ENCODE results near the gene BCL11A. TPM values are rescaled to one million over a fixed set of nuclear protein-coding genes. Genes with fewer than 3 reads are reported as not detected.

Gene BCL11A
- polyA plus RNA-seq, 1 donor from 2014 or later, result 44.0 TPM

GRCh38 chr2:60474301-60474700, 79.2 kb downstream of the BCL11A start:
- Histone ChIP-seq H4K20me1 (ENCODE audit: insufficient read depth) (peaks cover 9% of the 10 kb centered on the region), H3K4me3 (ENCODE audit: low read length) (no peak overlapping the region), H3F3A (ENCODE audit: insufficient read depth, low read length, poor library complexity, severe bottlenecking) (no peaks in the 10 kb centered on the region), H3K27me3 (ENCODE audit: insufficient read depth, low read depth, low read length) (no peaks in the 10 kb centered on the region), H3K9me3 (ENCODE audit: low read length) (no peaks in the 10 kb centered on the region), H3K9me2 (ENCODE audit: insufficient read depth, low read length) (no peaks in the 10 kb centered on the region), H3K4me2 (ENCODE audit: low read length) (no peak overlapping the region), H3K36me3 (ENCODE audit: insufficient read depth, low read length) (no peaks in the 10 kb centered on the region), H2AFZ (ENCODE audit: low read depth, low read length) (no peak overlapping the region), H3K27ac (ENCODE audit: low read length) (no peak overlapping the region), H3K79me2 (replicated peaks; ENCODE audit: insufficient read depth, low read length) (peaks cover 75% of the 10 kb centered on the region), H3K9ac (ENCODE audit: low read length) (no peak overlapping the region)
- no peak for TF ChIP-seq REST (IDR thresholded peaks at IDR 0.05; ENCODE audit: borderline replicate concordance)
- no peak for TF ChIP-seq CTCF (IDR thresholded peaks at IDR 0.05; ENCODE audit: poor library complexity, severe bottlenecking)
- no peak for TF ChIP-seq POLR2AphosphoS5 (IDR thresholded peaks at IDR 0.05)
- TF ChIP-seq EZH2 (IDR thresholded peaks at IDR 0.05; ENCODE audit: borderline replicate concordance, insufficient read depth, low read length, poor library complexity, severe bottlenecking), result no peak
- TF ChIP-seq RAD21 (conservative IDR thresholded peaks at IDR 0.05), result no peak
- TF ChIP-seq EP300 (conservative IDR thresholded peaks at IDR 0.05; ENCODE audit: poor library complexity, severe bottlenecking), result no peak
- no peak for TF ChIP-seq MXI1 (conservative IDR thresholded peaks at IDR 0.05; ENCODE audit: poor library complexity, severe bottlenecking)

- Histone ChIP-seq H3K4me2 (ENCODE audit: low read length) (no peak overlapping the region), H2AFZ (ENCODE audit: low read depth, low read length) (no peak overlapping the region), H3K27me3 (ENCODE audit: insufficient read depth, low read depth, low read length) (no peaks in the 10 kb centered on the region), H3K4me3 (ENCODE audit: low read length) (no peak overlapping the region), H3F3A (ENCODE audit: insufficient read depth, low read length, poor library complexity, severe bottlenecking) (no peaks in the 10 kb centered on the region), H3K9me2 (ENCODE audit: insufficient read depth, low read length) (no peaks in the 10 kb centered on the region), H3K36me3 (ENCODE audit: insufficient read depth, low read length) (no peaks in the 10 kb centered on the region), H4K20me1 (ENCODE audit: insufficient read depth) (peaks cover 9% of the 10 kb centered on the region), H3K79me2 (replicated peaks; ENCODE audit: insufficient read depth, low read length) (peaks cover 72% of the 10 kb centered on the region), H3K9ac (ENCODE audit: low read length) (no peak overlapping the region), H3K27ac (ENCODE audit: low read length) (no peak overlapping the region), H3K9me3 (ENCODE audit: low read length) (no peaks in the 10 kb centered on the region)
- TF ChIP-seq RAD21 (conservative IDR thresholded peaks at IDR 0.05), result no peak
- TF ChIP-seq POLR2AphosphoS5 (IDR thresholded peaks at IDR 0.05), result no peak
- TF ChIP-seq EZH2 (IDR thresholded peaks at IDR 0.05; ENCODE audit: borderline replicate concordance, insufficient read depth, low read length, poor library complexity, severe bottlenecking), result no peak
- TF ChIP-seq EP300 (conservative IDR thresholded peaks at IDR 0.05; ENCODE audit: poor library complexity, severe bottlenecking), result no peak
- no peak for TF ChIP-seq TAF1 (IDR thresholded peaks at IDR 0.05; ENCODE audit: low read depth)
- TF ChIP-seq SMC3 (conservative IDR thresholded peaks at IDR 0.05; ENCODE audit: poor library complexity), result no peak
- TF ChIP-seq REST (IDR thresholded peaks at IDR 0.05; ENCODE audit: borderline replicate concordance), result no peak
- TF ChIP-seq CTCF (IDR thresholded peaks at IDR 0.05; ENCODE audit: poor library complexity, severe bottlenecking), result no peak
- no peak for TF ChIP-seq MXI1 (conservative IDR thresholded peaks at IDR 0.05; ENCODE audit: poor library complexity, severe bottlenecking)
These were observed 79.9 kb downstream of the BCL11A start for GRCh38 chr2:60473546-60473945.
